DOHH2 (cell line): ENCODE data around the gene GABPB1.

Experiments used
- H3F3A ChIP-seq: fragments of 200-600 bp; sonication (generic), shearing (Covaris generic); 2 replicates; pipeline ENCODE4 v1.6.0; 2016; ENCODE audit warnings: antibody characterized with exemption, mild to moderate bottlenecking; ENCODE audit not compliant: control insufficient read depth, insufficient read depth
- H3K27ac ChIP-seq: fragments of 200-600 bp; sonication (generic); 2 replicates; pipeline ENCODE4 v1.5.1; 2014; ENCODE audit warnings: low read depth, mild to moderate bottlenecking, low read length, moderate library complexity
- H3K27me3 ChIP-seq: fragments of 200-600 bp; sonication (generic); 2 replicates; pipeline ENCODE4 v1.6.1; 2014; ENCODE audit warnings: mild to moderate bottlenecking, low read length, mixed read lengths; ENCODE audit not compliant: control insufficient read depth
- H3K36me3 ChIP-seq: fragments of 200-600 bp; sonication (generic); 2 replicates; pipeline ENCODE4 v1.6.1; 2014; ENCODE audit warnings: mild to moderate bottlenecking, low read length, moderate library complexity, mixed read lengths; ENCODE audit not compliant: control insufficient read depth
- H3K4me1 ChIP-seq: fragments of 200-600 bp; sonication (generic); 2 replicates; pipeline ENCODE4 v1.6.1; 2014; ENCODE audit warnings: mild to moderate bottlenecking, low read length, mixed read lengths; ENCODE audit not compliant: control insufficient read depth
- H3K4me2 ChIP-seq: fragments of 200-600 bp; sonication (generic); 2 replicates; pipeline ENCODE4 v1.6.0; 2014; ENCODE audit warnings: mild to moderate bottlenecking, low read length, moderate library complexity
- H3K4me3 ChIP-seq: fragments of 200-600 bp; sonication (generic); 2 replicates; pipeline ENCODE4 v1.5.1; 2014; ENCODE audit warnings: mild to moderate bottlenecking, low read length, mixed read lengths
- H3K79me2 ChIP-seq: fragments of 200-600 bp; sonication (generic); 2 replicates; pipeline ENCODE4 v1.6.1; 2014; ENCODE audit warnings: mild to moderate bottlenecking, low read length, mixed read lengths; ENCODE audit not compliant: control insufficient read depth
- H3K9me2 ChIP-seq: fragments of 200-600 bp; sonication (generic); replicated peaks from 2 replicates; pipeline ENCODE4 v1.6.1; 2014; ENCODE audit warnings: mild to moderate bottlenecking, low read length, mixed read lengths; ENCODE audit not compliant: control insufficient read depth
- H3K9me3 ChIP-seq: fragments of 200-600 bp; sonication (generic); 2 replicates; pipeline ENCODE4 v1.6.1; 2014; ENCODE audit warnings: antibody characterized with exemption, low read length, mixed read lengths; ENCODE audit not compliant: control insufficient read depth, insufficient read depth
- H4K20me1 ChIP-seq: fragments of 200-600 bp; sonication (generic); 2 replicates; pipeline ENCODE4 v1.6.0; 2014; ENCODE audit warnings: low read depth, mild to moderate bottlenecking, antibody characterized with exemption, low read length, moderate library complexity; ENCODE audit not compliant: control insufficient read depth, insufficient read depth
- EZH2phosphoT487 ChIP-seq: fragments of 200-600 bp; sonication (generic); IDR thresholded peaks from 2 replicates; pipeline ENCODE4 v1.6.1; 2017; ENCODE audit warnings: borderline replicate concordance, mild to moderate bottlenecking, antibody characterized with exemption, low read length, moderate library complexity, mixed read lengths
- TF ChIP-seq, protein P1 (sequence below): fragments of 200-600 bp; sonication (generic); IDR thresholded peaks from one replicate; pipeline ENCODE4 v1.5.1; 2014; ENCODE audit warnings: antibody characterized with exemption, mild to moderate bottlenecking, low read depth, low read length; ENCODE audit not compliant: poor library complexity, severe bottlenecking

Gene GABPB1

DNA sequence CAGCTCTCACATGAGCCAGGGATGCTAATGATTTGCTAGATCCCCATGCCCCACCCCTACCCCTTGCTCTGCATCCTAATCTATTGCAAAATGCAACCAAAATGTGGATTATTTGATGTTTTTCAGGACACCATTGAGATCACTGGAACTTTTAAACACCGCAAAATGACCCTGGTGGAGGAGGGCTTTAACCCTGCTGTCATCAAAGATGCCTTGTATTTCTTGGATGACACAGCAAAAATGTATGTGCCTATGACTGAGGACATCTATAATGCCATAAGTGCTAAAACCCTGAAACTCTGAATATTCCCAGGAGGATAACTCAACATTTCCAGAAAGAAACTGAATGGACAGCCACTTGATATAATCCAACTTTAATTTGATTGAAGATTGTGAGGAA, 119.2 kb downstream of the GABPB1 start:
- Histone ChIP-seq H3K79me2 (no peaks in the 10 kb centered on the region), H4K20me1 (no peaks in the 10 kb centered on the region), H3K4me2 (no peak overlapping the region), H3K36me3 (no peaks in the 10 kb centered on the region), H3K27ac (no peak overlapping the region), H3K4me1 (no peaks in the 10 kb centered on the region), H3K27me3 (no peaks in the 10 kb centered on the region), H3K4me3 (no peak overlapping the region), H3F3A (no peaks in the 10 kb centered on the region), H3K9me2 (no peaks in the 10 kb centered on the region), H3K9me3 (no peaks in the 10 kb centered on the region)
- TF ChIP-seq, protein P1, sequence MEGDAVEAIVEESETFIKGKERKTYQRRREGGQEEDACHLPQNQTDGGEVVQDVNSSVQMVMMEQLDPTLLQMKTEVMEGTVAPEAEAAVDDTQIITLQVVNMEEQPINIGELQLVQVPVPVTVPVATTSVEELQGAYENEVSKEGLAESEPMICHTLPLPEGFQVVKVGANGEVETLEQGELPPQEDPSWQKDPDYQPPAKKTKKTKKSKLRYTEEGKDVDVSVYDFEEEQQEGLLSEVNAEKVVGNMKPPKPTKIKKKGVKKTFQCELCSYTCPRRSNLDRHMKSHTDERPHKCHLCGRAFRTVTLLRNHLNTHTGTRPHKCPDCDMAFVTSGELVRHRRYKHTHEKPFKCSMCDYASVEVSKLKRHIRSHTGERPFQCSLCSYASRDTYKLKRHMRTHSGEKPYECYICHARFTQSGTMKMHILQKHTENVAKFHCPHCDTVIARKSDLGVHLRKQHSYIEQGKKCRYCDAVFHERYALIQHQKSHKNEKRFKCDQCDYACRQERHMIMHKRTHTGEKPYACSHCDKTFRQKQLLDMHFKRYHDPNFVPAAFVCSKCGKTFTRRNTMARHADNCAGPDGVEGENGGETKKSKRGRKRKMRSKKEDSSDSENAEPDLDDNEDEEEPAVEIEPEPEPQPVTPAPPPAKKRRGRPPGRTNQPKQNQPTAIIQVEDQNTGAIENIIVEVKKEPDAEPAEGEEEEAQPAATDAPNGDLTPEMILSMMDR: no peak
- TF ChIP-seq EZH2phosphoT487: no peak

DNA sequence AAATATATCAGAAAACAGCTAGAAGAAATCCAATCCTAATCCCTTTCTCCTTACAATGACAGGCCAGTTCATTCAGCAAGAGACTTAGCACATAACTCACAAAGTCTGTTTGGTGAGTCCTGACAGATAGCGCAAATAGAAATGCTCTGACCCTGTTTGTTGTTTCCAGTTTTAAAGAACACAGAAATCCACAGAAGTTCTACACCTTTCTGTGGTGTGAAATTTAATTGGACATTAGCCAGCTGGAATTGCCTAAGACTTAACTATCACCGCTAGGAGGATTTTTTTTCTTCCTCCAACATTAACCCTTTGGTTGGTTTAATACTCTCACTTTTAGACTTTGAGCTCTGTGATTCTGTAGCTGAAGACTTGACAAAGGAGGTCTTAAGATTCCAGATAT, 120.2 kb downstream of the GABPB1 start:
- Histone ChIP-seq H3K4me3 (no peak overlapping the region), H3K9me2 (no peaks in the 10 kb centered on the region), H4K20me1 (no peaks in the 10 kb centered on the region), H3K27ac (no peak overlapping the region), H3K4me2 (no peak overlapping the region), H3K79me2 (no peaks in the 10 kb centered on the region), H3F3A (no peaks in the 10 kb centered on the region), H3K4me1 (no peaks in the 10 kb centered on the region), H3K27me3 (no peaks in the 10 kb centered on the region), H3K36me3 (no peaks in the 10 kb centered on the region), H3K9me3 (no peaks in the 10 kb centered on the region)
- TF ChIP-seq EZH2phosphoT487: no peak
- TF ChIP-seq, protein P1: no peak

DNA sequence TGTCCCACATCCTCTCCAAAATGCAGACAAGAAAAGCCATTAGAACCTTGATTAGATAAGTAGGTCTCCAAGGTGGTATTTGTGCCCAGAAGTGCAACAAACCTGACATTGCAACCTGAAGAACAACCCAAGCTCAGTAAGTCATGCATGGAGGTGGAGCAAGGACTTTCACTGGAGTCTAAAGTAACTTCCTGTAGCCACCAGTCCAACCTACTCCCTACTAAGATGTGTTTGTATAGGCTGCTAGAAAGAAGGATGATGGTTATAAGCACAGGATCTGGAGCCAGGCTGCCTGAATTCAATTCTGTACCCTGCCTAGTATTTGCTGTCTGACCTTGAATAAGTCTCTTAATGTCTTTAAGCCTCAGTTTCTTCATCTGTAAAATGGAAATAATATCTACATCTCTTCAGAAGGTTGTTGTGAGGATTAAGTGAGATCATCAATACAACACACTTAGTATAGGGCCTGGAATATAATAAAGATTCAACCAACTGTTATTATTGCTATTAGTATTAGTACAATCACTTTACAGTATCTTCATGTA, 121.7 kb downstream of the GABPB1 start:
- no peaks in the 10 kb centered on the region for H3K27me3 ChIP-seq
- H3K79me2 ChIP-seq: no peaks in the 10 kb centered on the region
- H3K27ac ChIP-seq: no peak overlapping the region
- no peaks in the 10 kb centered on the region for H3K9me3 ChIP-seq
- no peaks in the 10 kb centered on the region for H3K4me1 ChIP-seq
- TF ChIP-seq EZH2phosphoT487: no peak
- TF ChIP-seq, protein P1: no peak
- H4K20me1 ChIP-seq: no peaks in the 10 kb centered on the region
- H3K4me3 ChIP-seq: no peak overlapping the region
- no peaks in the 10 kb centered on the region for H3K9me2 ChIP-seq
- H3K36me3 ChIP-seq: no peaks in the 10 kb centered on the region
- no peak overlapping the region for H3K4me2 ChIP-seq
- H3F3A ChIP-seq: no peaks in the 10 kb centered on the region

DNA sequence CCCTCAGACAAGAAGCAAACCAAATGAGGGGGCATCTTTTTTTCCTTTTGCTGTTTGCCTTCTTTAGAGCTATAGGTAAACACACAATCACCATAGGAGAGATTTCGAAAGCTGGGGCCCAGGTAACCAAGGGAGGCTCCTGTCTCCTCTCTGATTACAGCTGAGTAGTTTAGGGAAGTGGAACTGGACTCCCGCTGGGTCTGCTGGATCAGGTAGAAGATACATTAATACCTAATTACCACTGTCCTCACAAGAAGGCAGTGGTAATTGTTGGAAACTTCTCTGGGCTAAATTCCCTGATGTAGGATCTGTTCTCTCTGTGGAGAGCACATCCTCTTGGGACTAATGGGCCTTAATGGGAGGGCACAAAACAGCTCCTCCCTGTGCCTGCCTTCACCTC, 122.2 kb downstream of the GABPB1 start:
- no peaks in the 10 kb centered on the region for H4K20me1 ChIP-seq
- no peak overlapping the region for H3K4me3 ChIP-seq
- no peaks in the 10 kb centered on the region for H3K79me2 ChIP-seq
- no peaks in the 10 kb centered on the region for H3K4me1 ChIP-seq
- H3K27ac ChIP-seq: no peak overlapping the region
- no peaks in the 10 kb centered on the region for H3K36me3 ChIP-seq
- TF ChIP-seq, protein P1: no peak
- TF ChIP-seq EZH2phosphoT487: no peak
- H3K9me2 ChIP-seq: no peaks in the 10 kb centered on the region
- H3K27me3 ChIP-seq: no peaks in the 10 kb centered on the region
- no peaks in the 10 kb centered on the region for H3F3A ChIP-seq
- H3K9me3 ChIP-seq: no peaks in the 10 kb centered on the region
- H3K4me2 ChIP-seq: no peak overlapping the region
